ENCODE results near the gene BANF1. TPM values are rescaled to one million over a fixed set of nuclear protein-coding genes. Genes with fewer than 3 reads are reported as not detected.

BANF1 gene
- total RNA-seq, 1 experiment from 2014 or later: 124 TPM

- ChIA-PET CTCF (no interaction called here), POLR2A (ENCODE audit: unreplicated experiment) (no interaction called here)
- Histone ChIP-seq H3K27me3 (ENCODE audit: low read length) (no peaks in the 10 kb centered on the region), H3K9ac (ENCODE audit: low read length) (no peak overlapping the region), H3K27ac (ENCODE audit: low read length) (no peak overlapping the region), H3K9me2 (replicated peaks; ENCODE audit: low read length) (no peaks in the 10 kb centered on the region), H4K20me1 (ENCODE audit: low read length) (no peaks in the 10 kb centered on the region), H3K9me3 (ENCODE audit: low read length) (no peaks in the 10 kb centered on the region), H2AFZ (ENCODE audit: low read length) (peak overlapping the region; percentile 75), H3K4me1 (ENCODE audit: insufficient read depth, low read length) (peaks cover 49% of the 10 kb centered on the region), H3F3A (ENCODE audit: low read length, unreplicated experiment) (no peaks in the 10 kb centered on the region), H3K4me2 (ENCODE audit: low read length) (peak overlapping the region; percentile 84), H3K4me3 (ENCODE audit: low read length) (peak overlapping the region; percentile 59), H3K79me2 (ENCODE audit: low read length) (no peaks in the 10 kb centered on the region), H3K36me3 (ENCODE audit: low read depth, low read length) (no peaks in the 10 kb centered on the region)
- TF ChIP-seq EZH2 (IDR thresholded peaks at IDR 0.05; ENCODE audit: low read length, unreplicated experiment) (no peak), EZH2phosphoT487 (IDR thresholded peaks at IDR 0.05; ENCODE audit: borderline replicate concordance, low read length) (no peak; the same call in 1 of the 2 replicates)
- TF ChIP-seq, protein P1, sequence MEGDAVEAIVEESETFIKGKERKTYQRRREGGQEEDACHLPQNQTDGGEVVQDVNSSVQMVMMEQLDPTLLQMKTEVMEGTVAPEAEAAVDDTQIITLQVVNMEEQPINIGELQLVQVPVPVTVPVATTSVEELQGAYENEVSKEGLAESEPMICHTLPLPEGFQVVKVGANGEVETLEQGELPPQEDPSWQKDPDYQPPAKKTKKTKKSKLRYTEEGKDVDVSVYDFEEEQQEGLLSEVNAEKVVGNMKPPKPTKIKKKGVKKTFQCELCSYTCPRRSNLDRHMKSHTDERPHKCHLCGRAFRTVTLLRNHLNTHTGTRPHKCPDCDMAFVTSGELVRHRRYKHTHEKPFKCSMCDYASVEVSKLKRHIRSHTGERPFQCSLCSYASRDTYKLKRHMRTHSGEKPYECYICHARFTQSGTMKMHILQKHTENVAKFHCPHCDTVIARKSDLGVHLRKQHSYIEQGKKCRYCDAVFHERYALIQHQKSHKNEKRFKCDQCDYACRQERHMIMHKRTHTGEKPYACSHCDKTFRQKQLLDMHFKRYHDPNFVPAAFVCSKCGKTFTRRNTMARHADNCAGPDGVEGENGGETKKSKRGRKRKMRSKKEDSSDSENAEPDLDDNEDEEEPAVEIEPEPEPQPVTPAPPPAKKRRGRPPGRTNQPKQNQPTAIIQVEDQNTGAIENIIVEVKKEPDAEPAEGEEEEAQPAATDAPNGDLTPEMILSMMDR (conservative IDR thresholded peaks at IDR 0.05; ENCODE audit: low read depth, low read length): no peak
- ATAC-seq (no peak), DNase-seq (no peak)
- intact Hi-C loops (cut with micrococcal nuclease): no loop called here
- no TSS peak for BruUV-seq (replicated peaks)
These were observed 10.2 kb downstream of the BANF1 start for GRCh38 chr11:66012371-66012945.

- CTCF ChIA-PET: no interaction called here
These were observed 10.9 kb downstream of the BANF1 start for GRCh38 chr11:66012946-66013761.

More at GRCh38 chr11:66012946-66013761, 10.9 kb downstream of the BANF1 start:
- POLR2A ChIA-PET (ENCODE audit: unreplicated experiment): no interaction called here
- TF ChIP-seq, protein P1 (conservative IDR thresholded peaks at IDR 0.05; ENCODE audit: low read depth, low read length): no peak
- TF ChIP-seq EZH2phosphoT487 (IDR thresholded peaks at IDR 0.05; ENCODE audit: borderline replicate concordance, low read length) (no peak), EZH2 (IDR thresholded peaks at IDR 0.05; ENCODE audit: low read length, unreplicated experiment) (no peak)
- no peaks in the 10 kb centered on the region for H3K36me3 ChIP-seq (ENCODE audit: low read depth, low read length)
- DNase-seq (peak; percentile 76), ATAC-seq (peak; percentile 7; the same call in 1 of the 2 replicates)
- H3K9ac ChIP-seq (ENCODE audit: low read length): no peak overlapping the region
- no peak overlapping the region for H3K27ac ChIP-seq (ENCODE audit: low read length)
- no peaks in the 10 kb centered on the region for H3K27me3 ChIP-seq (ENCODE audit: low read length)
- H3K4me1 ChIP-seq (ENCODE audit: insufficient read depth, low read length): peaks cover 48% of the 10 kb centered on the region
- no peaks in the 10 kb centered on the region for H4K20me1 ChIP-seq (ENCODE audit: low read length)
- no peaks in the 10 kb centered on the region for H3F3A ChIP-seq (ENCODE audit: low read length, unreplicated experiment)
- H2AFZ ChIP-seq (ENCODE audit: low read length): no peak overlapping the region
- H3K79me2 ChIP-seq (ENCODE audit: low read length): no peaks in the 10 kb centered on the region
- intact Hi-C loops (cut with micrococcal nuclease): no loop called here
- H3K4me2 ChIP-seq (ENCODE audit: low read length): peak overlapping the region; percentile 45
- no peaks in the 10 kb centered on the region for H3K9me2 ChIP-seq (replicated peaks; ENCODE audit: low read length)
- H3K9me3 ChIP-seq (ENCODE audit: low read length): no peaks in the 10 kb centered on the region
- 0 out of 2 replicates have a peak overlapping the region, but pooled peaks have one; percentile 6 for H3K4me3 ChIP-seq (ENCODE audit: low read length)
- no TSS peak for BruUV-seq (replicated peaks)

All from PC-3 (cell line).